Measurements from ENCODE around the gene RALGAPA2. TPM values are rescaled to one million over a fixed set of nuclear protein-coding genes. Genes with fewer than 3 reads are reported as not detected.

RALGAPA2 gene
- total and polyA plus RNA-seq, 10 donors = 1.2 to 55.2 (median 29.4) TPM

- no peaks in the 10 kb centered on the region for H3K27me3 ChIP-seq (replicated peaks in 1 of 7)
- no peaks in the 10 kb centered on the region for H3K9me3 ChIP-seq
- no peak for TF ChIP-seq CTCF (IDR thresholded peaks at IDR 0.05 in 8 of 11, conservative IDR thresholded peaks at IDR 0.05 in 3 of 11)
- intact Hi-C loops (cut with DNase I; ENCODE audit: low total_unique reads) = no loop called here
- no peak overlapping the region for H3K4me3 ChIP-seq
- peaks cover 0 to 53% (median 6%) of the 10 kb centered on the region in 6 donors for H3K36me3 ChIP-seq
- DNase-seq = no peak
- H3K4me1 ChIP-seq = no peaks in the 10 kb centered on the region
- no peak overlapping the region for H3K27ac ChIP-seq
Measured at GRCh38 chr20:20473657-20474056, 238.8 kb downstream of the RALGAPA2 start.

DNA sequence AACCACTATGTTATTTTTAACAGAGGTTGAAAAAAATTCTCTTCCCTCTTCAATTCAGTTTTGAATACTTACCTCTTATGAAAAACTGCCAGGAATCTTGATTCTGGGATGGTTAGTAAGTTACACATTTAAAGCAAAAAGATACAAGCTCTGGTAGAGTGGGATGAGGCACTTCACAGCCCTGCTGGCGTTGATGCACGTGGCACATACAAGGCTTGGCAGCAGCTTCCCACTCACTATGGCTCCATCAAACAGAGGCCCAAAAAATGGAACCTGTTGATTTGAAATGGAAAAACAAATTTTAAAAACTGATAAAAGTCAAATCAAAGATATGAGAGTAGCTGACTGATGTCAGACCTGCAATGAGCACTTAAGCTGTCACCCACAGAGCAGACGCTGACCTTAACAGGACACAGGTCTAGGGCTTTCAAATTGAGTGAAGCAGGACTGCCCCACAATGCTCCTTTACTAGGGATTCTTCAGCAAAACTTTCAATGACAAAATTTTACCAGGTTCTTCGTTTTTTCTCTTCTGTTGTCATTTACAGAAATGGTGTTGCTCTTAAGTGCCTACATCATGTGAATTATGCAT lies 239.7 kb downstream of the RALGAPA2 start:
- TF ChIP-seq POLR2A (IDR thresholded peaks at IDR 0.05) = no peak
- no peak for TF ChIP-seq POLR2AphosphoS5 (IDR thresholded peaks at IDR 0.05)
- no peak for TF ChIP-seq CTCF (IDR thresholded peaks at IDR 0.05 in 8 of 11, conservative IDR thresholded peaks at IDR 0.05 in 3 of 11)
- intact Hi-C loops (cut with DNase I; ENCODE audit: low total_unique reads) = no loop called here
- H3K4me3 ChIP-seq = no peak overlapping the region
- H3K27ac ChIP-seq = no peak overlapping the region
- no peak for DNase-seq
- no peaks in the 10 kb centered on the region for H3K9me3 ChIP-seq
- no peaks in the 10 kb centered on the region for H3K4me1 ChIP-seq
- no peaks in the 10 kb centered on the region for H3K27me3 ChIP-seq (replicated peaks in 1 of 7)
- H3K36me3 ChIP-seq = peaks cover 0 to 62% (median 6%) of the 10 kb centered on the region in 6 donors
- WGBS, 5 donors = 88 to 92% (median 91%) methylated on average over 4 of the region's 4 CpGs

DNA sequence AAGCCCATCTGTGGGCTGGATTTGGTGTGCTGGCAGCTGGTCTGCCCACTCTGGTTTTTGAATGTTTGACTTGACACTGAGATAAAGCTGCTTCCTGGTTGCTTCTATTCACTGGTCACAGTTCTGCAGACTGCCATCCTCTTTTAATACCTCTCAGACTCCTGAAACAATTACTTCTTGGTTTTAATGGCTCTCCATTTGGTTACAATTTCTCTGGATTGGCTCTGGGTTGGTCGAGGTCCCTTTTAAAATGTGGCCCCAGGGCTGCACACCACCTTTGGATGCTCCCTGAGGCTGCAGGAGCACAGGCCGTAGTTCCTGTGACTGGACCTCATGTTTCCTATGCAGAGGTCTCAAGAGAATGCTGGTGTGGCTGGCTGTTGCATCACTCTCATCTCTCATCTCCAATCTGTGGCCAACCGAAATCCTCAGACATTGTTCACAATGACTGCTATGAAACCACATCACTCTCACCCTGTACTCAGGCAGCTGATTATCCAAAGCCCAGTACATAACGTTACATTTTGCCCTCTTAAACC lies 246.0 kb downstream of the RALGAPA2 start:
- Histone ChIP-seq H3K4me3 (no peak overlapping the region), H3K27me3 (replicated peaks in 1 of 7) (no peaks in the 10 kb centered on the region), H3K27ac (peak overlapping the region in 1 of 8 donors; percentile 7), H3K9me3 (no peaks in the 10 kb centered on the region), H3K36me3 (peaks cover 0 to 60% (median 0%) of the 10 kb centered on the region in 6 donors), H3K4me1 (peaks cover 0 to 30% (median 4%) of the 10 kb centered on the region in 6 donors)
- intact Hi-C loops (cut with DNase I; ENCODE audit: low total_unique reads) = no loop called here
- TF ChIP-seq CTCF (IDR thresholded peaks at IDR 0.05 in 8 of 11, conservative IDR thresholded peaks at IDR 0.05 in 3 of 11) (no peak), POLR2AphosphoS5 (IDR thresholded peaks at IDR 0.05) (no peak), POLR2A (IDR thresholded peaks at IDR 0.05) (no peak)
- WGBS, 5 donors = 34 to 56% (median 54%) methylated on average over 4 of the region's 4 CpGs
- DNase-seq = no peak

GRCh38 chr20:20465252-20465651 lies 247.2 kb downstream of the RALGAPA2 start:
- peaks cover 0 to 30% (median 4%) of the 10 kb centered on the region in 6 donors for H3K4me1 ChIP-seq
- H3K27ac ChIP-seq = no peak overlapping the region
- TF ChIP-seq POLR2AphosphoS5 (IDR thresholded peaks at IDR 0.05) (no peak), POLR2A (IDR thresholded peaks at IDR 0.05) (no peak), CTCF (IDR thresholded peaks at IDR 0.05 in 8 of 11, conservative IDR thresholded peaks at IDR 0.05 in 3 of 11) (no peak)
- H3K9me3 ChIP-seq = no peaks in the 10 kb centered on the region
- DNase-seq = no peak
- intact Hi-C loops (cut with DNase I; ENCODE audit: low total_unique reads) = no loop called here
- no peaks in the 10 kb centered on the region for H3K27me3 ChIP-seq (replicated peaks in 1 of 7)
- peaks cover 0 to 59% (median 0%) of the 10 kb centered on the region in 6 donors for H3K36me3 ChIP-seq
- 79 to 90% (median 86%) methylated on average over 2 of the region's 2 CpGs for WGBS, 5 donors
- no peak overlapping the region for H3K4me3 ChIP-seq

Measured in spleen (tissue), 11 donors.